Neural progenitor cell (in vitro differentiated cells): ENCODE measurements around the gene NDUFA6.

Experiments used
- EZH2 ChIP-seq: fragments of 200-600 bp; sonication (generic); IDR thresholded peaks from 2 replicates; pipeline ENCODE4 v1.6.1; 2017; ENCODE audit warnings: antibody characterized with exemption, mild to moderate bottlenecking, moderate library complexity
- EZH2phosphoT487 ChIP-seq: fragments of 200-600 bp; sonication (generic); IDR thresholded peaks from 2 replicates; pipeline ENCODE4 v1.6.1; 2017; ENCODE audit warnings: antibody characterized with exemption
- TF ChIP-seq, protein P1 (sequence below): fragments of 200-600 bp; sonication (generic); IDR thresholded peaks from 2 replicates; pipeline ENCODE4 v1.5.1; 2017; ENCODE audit warnings: antibody characterized with exemption, mild to moderate bottlenecking

DNA sequence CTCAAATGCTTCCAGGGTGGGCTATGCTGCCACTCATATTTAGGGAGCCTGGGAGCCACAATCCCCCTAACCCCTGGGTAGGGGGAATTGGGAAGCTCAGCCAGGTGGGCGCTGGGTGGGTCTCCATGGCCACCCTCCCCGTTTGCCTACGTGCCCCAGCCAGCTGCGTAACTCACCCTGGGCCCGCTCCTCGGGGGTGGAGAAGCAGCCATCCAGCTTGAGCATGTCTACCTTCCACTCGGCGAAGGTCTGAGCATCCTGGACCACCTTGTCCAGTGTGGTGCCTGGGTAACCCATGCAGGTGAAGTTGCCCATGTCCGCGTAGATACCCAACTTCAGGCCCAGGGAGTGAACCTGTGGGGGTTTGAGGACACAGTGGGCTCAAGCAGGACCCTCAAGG lies 23.6 kb downstream of the NDUFA6 start:
- TF ChIP-seq, protein P1, sequence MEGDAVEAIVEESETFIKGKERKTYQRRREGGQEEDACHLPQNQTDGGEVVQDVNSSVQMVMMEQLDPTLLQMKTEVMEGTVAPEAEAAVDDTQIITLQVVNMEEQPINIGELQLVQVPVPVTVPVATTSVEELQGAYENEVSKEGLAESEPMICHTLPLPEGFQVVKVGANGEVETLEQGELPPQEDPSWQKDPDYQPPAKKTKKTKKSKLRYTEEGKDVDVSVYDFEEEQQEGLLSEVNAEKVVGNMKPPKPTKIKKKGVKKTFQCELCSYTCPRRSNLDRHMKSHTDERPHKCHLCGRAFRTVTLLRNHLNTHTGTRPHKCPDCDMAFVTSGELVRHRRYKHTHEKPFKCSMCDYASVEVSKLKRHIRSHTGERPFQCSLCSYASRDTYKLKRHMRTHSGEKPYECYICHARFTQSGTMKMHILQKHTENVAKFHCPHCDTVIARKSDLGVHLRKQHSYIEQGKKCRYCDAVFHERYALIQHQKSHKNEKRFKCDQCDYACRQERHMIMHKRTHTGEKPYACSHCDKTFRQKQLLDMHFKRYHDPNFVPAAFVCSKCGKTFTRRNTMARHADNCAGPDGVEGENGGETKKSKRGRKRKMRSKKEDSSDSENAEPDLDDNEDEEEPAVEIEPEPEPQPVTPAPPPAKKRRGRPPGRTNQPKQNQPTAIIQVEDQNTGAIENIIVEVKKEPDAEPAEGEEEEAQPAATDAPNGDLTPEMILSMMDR: no peak
- TF ChIP-seq EZH2 (no peak), EZH2phosphoT487 (no peak)
